ENCODE measurements around the gene ADCY7.

The ADCY7 gene

DNA sequence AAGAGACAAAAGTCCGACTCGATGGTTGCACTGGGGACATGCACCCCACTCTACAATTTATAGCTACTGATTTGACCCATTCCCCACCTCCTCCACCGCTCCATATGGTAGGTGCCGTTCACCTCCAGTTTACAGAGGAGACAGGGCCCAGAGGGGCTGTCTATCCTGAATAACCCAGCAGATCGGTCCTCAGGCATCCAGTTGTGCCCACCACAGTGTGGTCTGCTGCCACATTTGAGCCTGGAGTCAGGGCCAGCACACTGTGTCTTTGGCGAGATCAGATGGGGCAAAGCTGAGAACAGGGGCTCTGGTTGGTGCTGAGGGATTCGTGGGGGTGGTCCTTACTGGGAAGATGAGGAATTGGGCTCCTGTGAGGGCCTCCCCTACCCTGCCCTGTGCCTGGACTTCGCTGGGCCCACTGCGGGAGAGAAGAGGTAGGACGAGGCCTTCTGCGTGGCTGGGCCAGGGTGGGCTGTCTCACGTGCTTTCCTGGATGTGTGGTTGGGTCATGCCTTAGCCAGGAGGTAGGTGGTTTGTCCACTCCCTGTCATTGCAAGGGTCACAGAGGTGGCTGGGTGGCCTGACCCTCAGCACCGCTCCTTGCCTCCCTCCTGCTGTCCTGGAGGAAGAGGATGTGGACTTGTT is 2.8 kb downstream of the ADCY7 start:
- no peak for DNase-seq

DNA sequence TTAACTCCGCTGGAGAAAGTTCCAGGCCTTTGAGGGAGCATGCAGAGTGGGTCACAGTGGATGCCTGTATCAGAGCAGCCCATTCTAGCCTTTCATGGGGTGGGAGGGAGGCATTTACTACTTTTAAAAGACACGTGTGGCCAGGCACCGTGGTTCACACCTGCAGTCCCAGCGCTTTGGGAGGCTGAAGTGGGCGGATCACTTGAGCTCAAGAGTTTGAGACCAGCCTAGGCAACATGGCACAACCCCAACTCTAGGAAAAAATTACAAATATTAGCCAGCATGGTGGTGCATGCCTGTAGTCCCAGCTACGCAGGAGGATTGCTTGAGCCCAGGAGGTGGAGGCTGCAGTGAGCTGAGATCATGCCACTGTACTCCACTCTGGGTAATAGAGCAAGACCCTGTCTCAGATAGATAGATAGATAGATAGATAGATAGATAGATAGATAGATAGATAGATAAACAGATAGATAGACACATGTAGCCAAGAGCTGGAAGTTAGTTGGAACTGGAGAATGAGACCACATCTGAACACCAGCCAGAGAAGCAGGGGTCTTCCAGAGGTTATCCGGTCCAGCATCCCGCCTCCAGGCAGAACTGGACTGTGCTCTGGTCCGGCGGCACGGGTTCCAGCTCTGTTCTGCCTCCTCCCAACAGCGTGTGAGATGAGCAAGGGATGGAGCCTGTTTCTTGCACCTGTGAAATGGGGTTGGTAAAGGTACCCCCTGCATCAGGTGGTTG is 3.6 kb downstream of the ADCY7 start:
- DNase-seq, result no peak

DNA sequence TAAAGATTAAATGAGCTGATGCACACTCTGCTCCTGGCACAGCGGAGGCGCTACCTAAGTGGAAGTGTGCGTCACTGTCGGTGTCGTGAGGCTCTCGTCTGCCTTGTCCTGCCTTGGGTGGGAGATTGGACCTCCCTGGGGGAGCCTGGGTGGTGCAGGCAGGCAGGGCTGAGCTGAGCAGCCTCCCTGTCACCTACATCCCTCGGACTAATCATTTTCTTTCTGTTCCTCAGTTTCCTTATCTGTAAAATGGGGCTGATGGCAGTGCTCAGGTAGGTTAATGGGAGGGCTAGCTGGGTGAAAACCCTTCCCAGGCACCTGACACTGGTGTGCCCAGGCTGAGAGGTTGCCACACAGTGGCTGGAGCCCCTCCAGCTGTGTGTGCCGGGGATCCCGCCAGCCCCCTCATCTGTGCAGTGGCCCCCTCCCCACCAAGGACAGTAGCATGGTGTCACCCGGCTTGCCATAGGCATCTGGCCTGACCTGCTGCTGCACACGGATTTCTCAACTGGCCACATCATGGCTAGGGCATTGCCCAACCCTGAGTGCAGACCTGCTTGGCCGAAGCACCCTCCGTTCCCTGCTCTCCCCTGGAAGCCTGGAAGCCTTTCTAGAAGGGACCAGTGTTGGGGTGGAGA is 4.3 kb downstream of the ADCY7 start:
- DNase-seq, result no peak

DNA sequence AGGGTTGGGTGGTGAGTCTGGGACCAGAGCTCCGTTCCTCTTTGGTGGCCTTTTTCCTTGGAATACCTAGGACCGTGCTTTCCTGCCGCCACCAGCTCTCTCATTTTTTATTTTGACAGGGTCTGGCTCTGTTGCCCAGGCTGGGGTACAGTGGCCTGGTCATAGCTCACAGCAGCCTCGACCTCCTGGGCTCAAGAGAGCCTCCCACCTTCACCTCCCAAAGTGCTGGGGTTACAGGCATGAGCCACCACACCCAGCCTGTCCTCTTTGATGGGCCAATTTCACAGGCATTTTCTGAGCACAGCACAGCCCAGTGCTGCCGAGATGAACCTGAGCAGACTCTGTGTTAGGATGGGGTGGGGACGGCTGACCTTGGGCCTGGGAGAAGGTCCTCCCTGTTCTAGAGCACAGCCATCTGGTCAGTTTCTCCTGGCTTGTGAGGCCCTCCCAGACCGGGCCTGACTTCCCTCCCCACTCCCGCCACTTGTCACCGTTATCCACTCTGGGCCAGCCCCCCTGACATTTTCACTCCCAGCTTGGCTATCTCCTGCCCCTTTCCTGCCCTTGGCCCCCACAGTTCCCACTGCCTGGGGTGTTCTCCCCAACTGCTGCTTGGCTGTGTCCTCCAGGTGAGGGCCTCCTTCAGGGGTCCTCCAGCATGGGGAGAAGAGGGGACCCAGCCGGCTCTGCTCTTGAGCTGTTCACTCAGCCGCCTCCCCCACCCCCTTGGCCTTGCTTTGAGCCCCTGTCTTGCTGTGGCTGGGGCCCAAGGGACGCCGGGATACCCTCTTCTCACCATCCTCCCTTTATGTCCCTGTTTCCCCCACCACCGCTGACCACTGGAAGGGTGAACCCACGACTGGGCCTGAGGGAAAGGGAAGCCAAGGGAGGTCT is 5.0 kb downstream of the ADCY7 start:
- no peak for DNase-seq

DNA sequence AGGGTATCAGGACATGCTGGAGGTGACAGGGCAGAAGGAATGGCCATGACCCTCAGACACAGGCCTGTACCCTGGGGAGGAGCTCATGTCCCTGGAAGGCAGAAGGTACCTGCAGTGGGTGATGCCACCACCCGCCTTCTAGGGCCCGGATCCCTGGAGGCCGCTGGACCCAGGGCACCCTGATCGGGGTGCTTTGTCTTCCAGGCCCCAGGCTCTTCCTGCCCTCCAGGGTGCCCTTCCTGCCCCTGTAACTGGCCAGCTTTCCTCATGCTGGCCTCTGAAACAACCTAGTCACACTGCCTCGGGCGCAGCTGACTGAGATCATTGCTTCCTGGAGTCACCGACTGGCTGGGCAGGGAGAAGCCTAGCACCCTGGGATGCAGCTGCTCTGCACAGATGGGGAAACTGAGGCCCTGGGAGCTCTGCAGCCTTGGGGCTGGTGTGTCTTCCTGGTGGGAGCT is 5.8 kb downstream of the ADCY7 start:
- DNase-seq, result no peak

DNA sequence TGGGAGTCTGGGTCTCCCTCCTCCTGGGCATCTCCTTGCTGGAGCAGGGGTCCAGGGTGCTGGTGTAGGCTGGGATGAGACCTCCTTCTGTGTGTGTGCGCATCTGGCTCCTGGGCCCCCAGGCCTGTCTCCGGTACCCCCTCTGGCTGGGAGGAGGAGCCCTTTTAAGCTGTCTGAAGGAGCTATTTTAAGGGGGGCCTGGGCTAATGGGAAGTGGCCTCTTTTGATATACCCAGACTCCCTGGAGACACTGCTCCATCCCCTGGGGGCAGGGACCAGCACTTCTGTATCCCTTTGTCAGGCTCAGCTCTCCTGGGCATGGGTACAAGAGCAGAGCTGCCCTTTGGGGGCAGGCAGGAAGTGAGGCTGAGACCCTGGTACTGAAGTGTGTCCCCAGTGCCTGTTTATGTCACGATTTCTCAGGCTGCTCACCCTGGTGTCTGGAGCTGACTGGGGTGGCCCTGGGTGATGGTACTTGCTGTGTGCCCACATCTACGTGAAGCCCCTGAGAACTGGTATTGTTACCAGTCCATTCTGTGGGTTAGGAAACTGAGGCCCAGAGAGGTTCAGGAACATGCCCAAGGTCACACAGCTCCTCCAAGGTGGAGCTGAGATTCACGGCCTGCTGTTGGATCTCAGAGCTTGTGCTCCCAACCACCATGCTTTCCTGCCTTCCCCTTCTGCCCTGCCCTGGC is 6.5 kb downstream of the ADCY7 start:
- DNase-seq, result no peak

DNA sequence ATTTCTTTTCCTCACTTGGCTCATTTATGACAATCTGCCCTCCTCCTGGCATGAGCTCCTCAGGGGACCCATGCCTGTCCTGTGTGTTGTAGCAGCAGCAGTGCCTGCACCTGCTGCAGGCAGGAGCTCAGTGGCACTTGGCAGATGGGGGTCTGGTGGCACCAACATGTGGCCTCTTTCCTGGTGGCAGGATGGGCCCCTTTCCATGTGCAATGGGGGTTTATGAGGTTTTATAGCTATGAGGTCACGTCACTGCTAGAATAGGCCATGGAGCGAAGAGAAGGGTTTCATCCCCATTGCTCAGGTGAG is 7.0 kb downstream of the ADCY7 start:
- DNase-seq, result no peak

DNA sequence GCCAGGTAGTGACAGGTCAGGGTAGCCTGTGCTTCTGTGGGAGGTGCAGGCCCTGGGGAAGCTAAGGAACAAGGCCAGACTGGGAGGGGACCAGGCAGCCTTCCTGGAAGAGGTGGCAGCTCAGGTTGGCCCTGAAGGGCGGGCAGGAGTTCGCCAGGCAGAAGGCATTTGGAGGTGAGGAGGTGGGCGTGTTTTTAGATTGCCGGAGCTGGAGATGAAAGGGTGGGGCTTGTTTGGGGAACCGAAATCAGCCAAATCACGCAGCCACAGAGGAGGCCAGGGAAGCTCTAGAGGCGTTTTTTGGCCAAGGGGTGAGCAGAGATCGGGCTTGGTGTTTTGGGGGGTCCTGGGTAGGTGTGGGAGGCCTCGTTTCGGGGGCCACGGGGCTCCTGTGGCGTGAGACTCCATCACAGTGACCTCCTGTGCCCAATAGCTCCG is 7.6 kb downstream of the ADCY7 start:
- DNase-seq, result no peak

DNA sequence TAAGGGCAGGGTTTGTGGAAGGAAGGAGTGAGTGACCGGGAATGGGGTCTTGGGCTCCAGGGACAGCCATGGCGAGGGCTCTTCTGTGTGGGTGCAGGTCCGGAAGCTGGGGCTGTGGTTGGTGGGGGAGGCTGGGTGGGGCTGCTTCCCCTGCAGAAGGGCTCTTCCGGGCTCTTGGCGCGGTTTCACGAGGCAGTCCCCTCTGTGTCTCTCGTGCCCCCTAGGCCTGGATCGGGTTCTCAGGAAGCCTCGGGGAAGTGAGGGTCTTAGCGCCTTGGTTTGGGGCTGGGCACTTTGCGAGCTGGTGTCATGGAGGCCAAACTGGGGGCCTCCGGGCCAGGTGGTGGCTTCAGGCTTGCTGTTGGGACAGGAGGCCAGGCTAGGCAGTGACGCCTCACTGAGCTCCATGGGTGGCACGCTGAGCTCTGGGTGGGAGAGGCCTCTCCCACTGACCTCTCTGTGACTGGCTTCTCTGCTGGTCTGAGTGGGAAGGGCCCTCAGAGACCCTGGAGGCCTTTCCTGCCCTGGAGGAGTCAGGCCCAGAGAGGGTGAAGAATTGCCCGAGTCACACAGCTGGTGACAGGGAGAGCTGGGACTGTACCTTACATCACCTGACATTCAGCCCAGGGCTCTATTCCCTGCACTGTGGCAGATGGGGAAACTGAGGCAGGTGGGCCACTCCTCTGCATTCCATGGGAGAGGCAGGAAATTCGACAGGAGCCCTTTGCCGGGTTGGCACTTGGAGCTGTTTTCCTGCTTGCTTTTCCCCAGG is 8.2 kb downstream of the ADCY7 start:
- no peak for DNase-seq

DNA sequence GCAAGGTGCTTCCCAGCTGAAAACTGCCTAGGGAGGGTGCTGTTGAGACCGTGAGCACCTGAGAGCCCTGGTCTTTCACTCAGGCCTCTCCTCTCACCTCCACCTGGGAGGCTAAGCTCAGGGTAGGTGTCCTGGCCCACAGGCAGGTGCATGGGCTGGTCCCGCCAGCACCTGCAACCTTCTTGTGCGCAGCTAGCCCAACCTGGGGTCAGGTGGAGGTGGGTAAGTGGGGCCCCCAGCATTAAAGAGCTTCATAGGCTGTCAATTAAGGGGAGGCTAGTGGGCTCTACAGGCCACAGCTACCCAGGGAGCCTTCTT is 8.7 kb downstream of the ADCY7 start:
- DNase-seq, result no peak

DNA sequence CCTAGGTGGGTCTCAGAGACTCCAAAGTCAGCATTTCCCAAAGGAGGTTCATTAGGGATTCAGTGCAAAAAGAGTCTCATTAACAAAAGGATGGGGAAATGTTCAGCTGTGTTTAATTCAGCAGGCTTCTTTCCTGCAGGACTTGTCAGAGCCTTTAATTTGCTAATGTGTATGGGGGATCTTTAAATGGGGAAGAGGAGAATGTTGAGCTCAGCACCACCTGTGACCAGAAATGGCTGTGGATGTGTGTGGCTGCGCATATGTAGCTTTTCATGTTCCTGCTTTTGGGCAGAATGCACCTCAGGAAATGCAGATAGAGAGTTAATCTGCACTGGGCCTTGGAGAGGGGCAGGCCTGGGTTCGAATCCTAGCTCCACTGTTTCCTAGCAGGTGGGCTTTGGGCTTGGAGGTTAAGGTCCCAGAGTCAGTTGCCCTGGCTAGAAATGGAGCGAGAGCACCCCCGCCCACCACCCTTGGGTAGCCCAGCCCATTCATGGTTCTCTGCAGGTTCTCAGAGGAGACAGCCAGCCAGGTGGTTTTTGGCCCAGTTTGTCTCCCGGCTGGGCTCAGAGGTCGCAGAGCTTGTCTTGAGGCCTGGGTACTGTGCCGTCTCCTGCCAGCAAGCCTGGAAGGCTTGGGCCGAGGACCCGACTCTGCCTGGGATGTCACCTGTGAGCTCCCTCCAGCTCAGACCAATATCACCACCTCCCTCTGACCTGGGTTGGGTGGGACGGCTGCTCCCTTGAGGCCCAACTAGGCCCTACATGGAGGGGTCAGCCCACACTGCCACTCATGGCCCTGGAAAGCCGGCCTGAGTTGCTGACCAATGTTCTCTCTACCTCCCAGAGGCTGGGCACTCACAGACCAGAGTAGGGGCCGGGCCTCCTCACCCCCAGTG is 9.3 kb downstream of the ADCY7 start:
- no peak for DNase-seq

DNA sequence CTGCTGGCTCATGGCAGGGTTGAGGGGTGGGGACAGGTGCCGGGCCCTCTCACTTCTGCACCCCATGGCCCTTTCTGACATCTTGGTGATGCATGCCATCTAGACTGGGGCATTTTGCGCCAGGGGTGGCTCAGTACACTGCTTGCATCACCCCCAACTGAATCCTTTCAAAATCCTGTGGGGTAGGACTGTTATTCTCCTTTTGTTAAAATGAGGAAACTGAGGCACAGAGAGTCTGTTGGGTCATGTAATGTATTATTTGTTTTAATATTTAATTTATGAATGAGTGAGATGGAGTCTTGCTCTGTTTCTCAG is 9.9 kb downstream of the ADCY7 start:
- no peak for DNase-seq

DNA sequence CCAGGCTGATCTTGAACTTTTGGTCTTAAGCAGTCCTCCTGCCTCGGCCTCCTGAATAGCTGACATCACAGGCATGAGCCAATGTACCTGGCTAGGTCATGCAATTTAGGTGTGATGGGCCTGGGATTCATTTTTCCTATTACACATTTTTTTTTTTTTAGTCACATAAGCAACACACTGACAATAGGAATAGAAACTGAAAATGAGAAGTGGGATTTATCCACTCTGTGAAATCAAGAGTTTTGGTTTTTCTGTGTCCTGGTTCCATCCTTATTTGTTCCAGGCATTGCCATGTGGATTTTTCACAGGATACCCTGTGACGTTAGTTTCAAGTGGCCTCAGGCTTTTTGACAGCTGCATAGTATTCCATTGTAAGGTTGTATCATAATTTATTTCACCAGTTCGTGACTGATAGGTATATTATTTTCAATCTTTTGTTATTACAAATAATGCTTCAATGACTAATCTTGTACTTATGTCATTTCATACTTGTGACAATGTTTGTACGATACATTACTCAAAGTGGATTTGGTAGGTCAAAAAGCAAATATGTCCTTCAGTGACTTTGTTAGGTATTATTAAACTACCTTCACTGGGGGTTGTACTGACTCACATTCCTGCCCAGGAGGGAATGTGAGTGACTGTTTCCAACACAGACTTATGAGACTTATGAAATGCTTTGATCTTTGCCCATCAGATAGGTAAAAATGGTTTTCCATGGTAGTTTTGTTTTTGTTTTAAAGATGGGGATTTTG is 10.6 kb downstream of the ADCY7 start:
- no peak for DNase-seq

DNA sequence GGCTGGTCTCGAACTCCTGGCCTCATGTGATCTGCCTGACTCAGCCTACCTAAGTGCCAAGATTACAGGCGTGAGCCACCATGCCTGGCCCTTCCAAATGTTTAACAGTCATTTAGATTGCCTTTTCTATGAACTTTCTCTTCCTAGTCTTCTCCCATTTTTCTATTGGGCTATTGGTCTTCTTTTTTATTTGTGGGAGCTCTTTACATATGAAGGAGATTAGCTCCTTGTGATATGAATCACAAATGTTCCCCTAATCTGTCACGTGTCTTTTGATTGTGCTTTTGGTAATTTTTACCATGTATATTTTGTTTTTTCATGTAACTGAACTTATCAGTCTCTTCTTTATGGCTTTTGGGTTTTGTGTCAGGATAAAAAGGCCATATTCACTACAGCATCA is 11.9 kb downstream of the ADCY7 start:
- no peak for DNase-seq

DNA sequence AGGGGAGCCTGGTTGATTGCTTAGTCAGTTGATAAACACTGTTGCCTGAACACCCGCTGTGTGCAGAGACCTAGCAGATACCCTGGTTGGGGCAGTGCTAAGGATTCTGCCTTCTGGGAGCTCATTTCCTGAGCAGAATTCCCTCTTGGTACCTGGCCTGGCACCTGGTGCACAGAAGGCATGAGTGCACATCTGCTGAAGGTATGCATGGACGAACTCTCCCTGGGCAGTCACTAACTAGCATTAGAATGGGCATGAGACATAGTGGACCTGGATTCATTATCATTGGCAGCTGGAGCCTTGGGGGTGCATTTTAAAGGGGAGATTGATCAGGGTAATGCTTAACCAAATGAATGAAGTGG is 13.1 kb downstream of the ADCY7 start:
- DNase-seq, result no peak

DNA sequence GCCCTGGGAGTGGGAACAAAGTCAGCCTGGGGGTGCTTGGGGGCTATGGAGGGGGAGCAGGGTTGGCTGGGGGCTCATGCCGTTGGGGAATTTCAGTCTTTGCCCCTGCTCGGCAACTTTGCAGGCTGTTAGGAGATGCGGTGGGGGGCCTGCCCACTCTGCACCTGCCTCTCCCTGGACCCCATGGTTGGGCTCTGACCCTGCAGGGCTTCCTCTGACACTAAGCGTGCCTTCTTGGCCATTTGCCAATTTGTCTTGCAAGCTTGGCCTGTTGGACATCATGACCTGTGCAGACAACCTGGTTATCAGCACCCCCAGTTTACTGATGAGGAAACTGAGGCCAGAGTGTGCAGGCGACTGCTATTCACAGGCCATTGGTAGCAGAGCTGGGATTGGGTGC is 14.6 kb downstream of the ADCY7 start:
- no peak for DNase-seq

DNA sequence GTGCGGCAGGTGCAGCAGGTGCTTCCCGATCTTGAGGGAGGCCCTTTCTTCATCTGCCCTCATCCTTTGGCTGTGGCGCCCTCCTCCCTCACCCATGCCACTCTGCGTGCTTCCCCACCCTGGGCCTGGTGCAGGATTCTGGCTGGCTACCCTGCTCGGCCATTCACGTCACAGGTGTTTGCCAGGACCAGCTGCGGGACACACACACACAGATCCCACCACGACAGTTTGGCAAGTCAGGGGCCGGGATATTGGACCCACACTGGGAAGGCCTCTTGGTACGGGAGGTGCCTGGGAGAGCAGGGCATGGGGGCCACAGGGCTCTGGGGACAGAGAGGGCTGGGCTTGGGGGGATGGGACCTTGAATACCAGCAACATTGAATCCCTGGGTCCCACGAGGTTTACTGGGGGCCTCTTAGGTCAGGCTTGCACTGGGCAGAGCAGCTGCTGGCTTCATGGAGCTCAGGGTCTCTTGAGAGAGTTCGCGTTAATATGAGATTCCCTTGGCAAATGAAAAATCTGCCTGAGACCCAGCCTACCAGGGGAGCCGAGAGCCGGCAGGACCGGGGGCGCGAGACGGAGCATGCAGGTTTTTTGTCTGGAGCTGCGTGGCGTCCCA is 15.1 kb downstream of the ADCY7 start:
- peak; percentile 8 for DNase-seq

DNA sequence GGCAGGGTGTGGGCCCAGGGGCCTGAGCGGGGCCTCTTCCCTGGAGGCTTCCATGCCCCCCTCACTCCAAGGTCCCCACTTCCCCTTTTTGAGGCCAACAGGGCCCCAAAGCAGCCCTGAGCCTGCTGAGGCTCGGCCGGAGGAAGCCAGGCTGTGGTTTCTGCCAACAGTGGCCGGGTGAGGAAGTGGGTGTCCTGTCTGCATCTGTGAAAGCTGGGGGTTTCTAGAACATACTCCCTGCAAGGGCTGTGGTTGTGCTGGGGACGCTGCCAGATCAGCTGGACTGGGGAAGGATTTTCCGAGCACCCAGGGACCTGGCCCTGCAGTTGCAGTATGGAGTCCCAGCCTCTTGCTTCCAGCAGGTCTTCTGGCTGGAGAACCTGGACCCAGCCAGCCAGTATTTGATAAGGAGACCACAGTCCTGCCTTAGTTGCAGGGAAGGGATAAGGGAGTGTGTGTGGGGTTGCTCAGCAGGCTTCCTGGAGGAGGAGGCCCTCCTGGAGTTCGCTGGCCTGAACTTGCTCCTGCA is 15.7 kb downstream of the ADCY7 start:
- no peak for DNase-seq

DNA sequence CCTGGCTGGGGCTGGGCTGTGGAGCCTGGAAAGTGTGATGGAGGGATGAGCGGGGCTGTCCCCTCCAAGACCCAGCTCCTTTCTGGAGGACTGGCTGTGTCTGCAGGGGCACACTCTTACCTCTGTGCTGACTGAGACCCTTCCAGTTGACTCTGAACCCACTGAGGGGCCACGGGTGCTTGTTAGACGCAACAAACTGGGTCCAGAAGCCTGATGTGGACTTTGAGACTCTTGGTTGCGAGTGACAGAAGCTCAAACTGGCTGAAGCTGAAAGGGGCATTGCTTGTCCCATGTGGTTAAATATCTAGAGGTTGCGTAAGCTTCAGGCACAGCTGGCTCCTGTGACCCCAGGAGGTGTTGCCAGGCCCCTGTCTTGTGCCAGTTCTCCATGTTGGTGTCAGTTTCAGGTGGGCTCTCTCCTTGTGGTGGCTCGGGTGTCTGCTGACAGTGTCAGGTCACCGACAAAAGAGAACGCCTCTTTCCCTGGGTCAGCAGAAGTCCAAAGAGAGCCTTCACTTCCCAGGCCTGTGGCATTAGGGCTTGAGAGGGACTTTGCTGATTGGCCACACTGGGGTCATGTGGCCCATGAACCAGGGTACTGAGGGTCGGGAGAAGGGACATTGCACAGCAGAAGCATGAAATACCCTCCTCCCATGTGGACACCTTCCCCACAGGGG is 16.7 kb downstream of the ADCY7 start:
- DNase-seq, result no peak

All from NCI-H526 treated with DMSO at 0.1 percent for 48 hours (cell line).